Fibroblast of skin of back (primary cell): ENCODE results near the gene APOH.

Experiments
- DNase-seq: peaks from one replicate; pipeline ENCODE4 v3.0.0-alpha.2; 2013

Gene APOH

GRCh38 chr17:66192378-66192687 lies 36.9 kb downstream of the APOH start:
- no peak for DNase-seq

- peak; percentile 61 for DNase-seq
Measured at GRCh38 chr17:66191593-66192377, 37.4 kb downstream of the APOH start, which contains the start of gene CEP112. TSS of gene CEP112 (minus strand) at chr17:66192133.

- peak; percentile 60 for DNase-seq
Measured at GRCh38 chr17:66190738-66191592, 38.2 kb downstream of the APOH start.

- DNase-seq = no peak
Measured at GRCh38 chr17:66187718-66188117, 41.5 kb downstream of the APOH start.

- no peak for DNase-seq
Measured at GRCh38 chr17:66185862-66186261, 43.4 kb downstream of the APOH start.

- no peak for DNase-seq
Measured at GRCh38 chr17:66184392-66184791, 44.8 kb downstream of the APOH start.

- DNase-seq = no peak
Measured at GRCh38 chr17:66183529-66183928, 45.7 kb downstream of the APOH start.

- DNase-seq = no peak
Measured at GRCh38 chr17:66178642-66179041, 50.6 kb downstream of the APOH start.

GRCh38 chr17:66177048-66177447 lies 52.2 kb downstream of the APOH start:
- no peak for DNase-seq

GRCh38 chr17:66175892-66176291 lies 53.3 kb downstream of the APOH start:
- peak; percentile 12 for DNase-seq

- no peak for DNase-seq
Measured at GRCh38 chr17:66172691-66173223, 56.5 kb downstream of the APOH start.

GRCh38 chr17:66172144-66172543 lies 57.1 kb downstream of the APOH start:
- DNase-seq = no peak

- DNase-seq = no peak
Measured at GRCh38 chr17:66171692-66172091, 57.5 kb downstream of the APOH start.

GRCh38 chr17:66171172-66171571 lies 58.0 kb downstream of the APOH start:
- DNase-seq = no peak

- DNase-seq = no peak
Measured at GRCh38 chr17:66169839-66170238, 59.4 kb downstream of the APOH start.

GRCh38 chr17:66167189-66167815 lies 61.9 kb downstream of the APOH start:
- no peak for DNase-seq

- peak; percentile 70 for DNase-seq
Measured at GRCh38 chr17:66165537-66166123, 63.6 kb downstream of the APOH start.
